GM21447 (cell line): ENCODE measurements around the gene LRMDA.

ENCODE experiments used
- ATAC-seq: cut with Tn5 transposase; IDR thresholded peaks from one replicate; pipeline ENCODE4 v1.9.1; 2021; ENCODE audit not compliant: unreplicated experiment

Gene LRMDA

GRCh38 chr10:76206797-76207352, 775.5 kb downstream of the LRMDA start:
- ATAC-seq, result no peak

GRCh38 chr10:76209135-76209534, 777.7 kb downstream of the LRMDA start:
- no peak for ATAC-seq

- ATAC-seq, result no peak
Measured at GRCh38 chr10:76210211-76210610, 778.8 kb downstream of the LRMDA start.

- no peak for ATAC-seq
Measured at GRCh38 chr10:76211691-76212090, 780.3 kb downstream of the LRMDA start.

- no peak for ATAC-seq
Measured at GRCh38 chr10:76213876-76214275, 782.5 kb downstream of the LRMDA start.

GRCh38 chr10:76218035-76218434, 786.6 kb downstream of the LRMDA start:
- ATAC-seq, result no peak

GRCh38 chr10:76229341-76229740, 797.9 kb downstream of the LRMDA start:
- ATAC-seq, result no peak

- ATAC-seq, result no peak
Measured at GRCh38 chr10:76230921-76231285, 799.5 kb downstream of the LRMDA start.

- no peak for ATAC-seq
Measured at GRCh38 chr10:76231286-76231934, 800.0 kb downstream of the LRMDA start.

- no peak for ATAC-seq
Measured at GRCh38 chr10:76234499-76235226, 803.2 kb downstream of the LRMDA start.

GRCh38 chr10:76236356-76236755, 804.9 kb downstream of the LRMDA start:
- ATAC-seq, result no peak

GRCh38 chr10:76242956-76243355, 811.5 kb downstream of the LRMDA start:
- no peak for ATAC-seq

GRCh38 chr10:76244061-76244686, 812.8 kb downstream of the LRMDA start:
- no peak for ATAC-seq

GRCh38 chr10:76245951-76246495, 814.6 kb downstream of the LRMDA start:
- ATAC-seq, result no peak

- ATAC-seq, result no peak
Measured at GRCh38 chr10:76248649-76249200, 817.3 kb downstream of the LRMDA start.

GRCh38 chr10:76251841-76252671, 820.6 kb downstream of the LRMDA start:
- ATAC-seq, result no peak

GRCh38 chr10:76252733-76253132, 821.3 kb downstream of the LRMDA start:
- no peak for ATAC-seq

- no peak for ATAC-seq
Measured at GRCh38 chr10:76255241-76255640, 823.8 kb downstream of the LRMDA start.

GRCh38 chr10:76257816-76258215, 826.4 kb downstream of the LRMDA start:
- ATAC-seq, result no peak

- ATAC-seq, result no peak
Measured at GRCh38 chr10:76265441-76266113, 834.2 kb downstream of the LRMDA start.
